Loucy (cell line): ENCODE measurements around the gene OR5C1.
"Not testable (repeated sequence)": the region's sequence is repeated elsewhere in the genome, so short reads cannot be mapped to it uniquely, and the experiment has no call there.

Source experiments
- H2AFZ ChIP-seq: fragments of 200-600 bp; sonication (generic); 2 replicates; pipeline ENCODE4 v1.6.0; 2016; ENCODE audit warnings: antibody characterized with exemption, mild to moderate bottlenecking, low read length, moderate library complexity
- H3F3A ChIP-seq: fragments of 200-600 bp; 2 replicates; pipeline ENCODE4 v1.6.0; 2016; ENCODE audit warnings: antibody characterized with exemption, low read depth, mild to moderate bottlenecking
- H3K27me3 ChIP-seq: fragments of 200-600 bp; sonication (generic); 2 replicates; pipeline ENCODE4 v1.6.1; 2014; ENCODE audit warnings: low read length, mild to moderate bottlenecking; ENCODE audit not compliant: insufficient read depth, poor library complexity, severe bottlenecking
- H3K36me3 ChIP-seq: fragments of 200-600 bp; sonication (generic); 2 replicates; pipeline ENCODE4 v1.6.1; 2016; ENCODE audit warnings: low read length; ENCODE audit not compliant: insufficient read depth
- H3K4me1 ChIP-seq: fragments of 200-600 bp; sonication (generic); 2 replicates; pipeline ENCODE4 v1.5.1; 2014; ENCODE audit warnings: low read length, mild to moderate bottlenecking; ENCODE audit not compliant: insufficient read depth, poor library complexity, severe bottlenecking
- H3K4me2 ChIP-seq: fragments of 200-600 bp; sonication (generic); 2 replicates; pipeline ENCODE4 v1.6.0; 2014; ENCODE audit warnings: antibody characterized with exemption, low read length, low read depth, mild to moderate bottlenecking; ENCODE audit not compliant: poor library complexity, severe bottlenecking
- H3K4me3 ChIP-seq: fragments of 200-600 bp; sonication (generic); 2 replicates; pipeline ENCODE4 v1.5.1; 2014; ENCODE audit warnings: low read length, mild to moderate bottlenecking, mixed read lengths; ENCODE audit not compliant: poor library complexity, severe bottlenecking
- H3K79me2 ChIP-seq: fragments of 200-600 bp; sonication (generic); 2 replicates; pipeline ENCODE4 v1.6.1; 2014; ENCODE audit warnings: low read length; ENCODE audit not compliant: insufficient read depth
- H3K9ac ChIP-seq: fragments of 200-600 bp; sonication (generic); 2 replicates; pipeline ENCODE4 v1.6.0; 2014; ENCODE audit warnings: mild to moderate bottlenecking, low read depth, low read length, moderate library complexity; ENCODE audit not compliant: poor library complexity, severe bottlenecking
- H3K9me2 ChIP-seq: fragments of 200-600 bp; sonication (generic); replicated peaks from 2 replicates; pipeline ENCODE4 v1.6.1; 2016; ENCODE audit warnings: low read depth, low read length, mixed read lengths
- H3K9me3 ChIP-seq: fragments of 200-600 bp; sonication (generic); 2 replicates; pipeline ENCODE4 v1.6.1; 2014; ENCODE audit warnings: mild to moderate bottlenecking, antibody characterized with exemption, low read length, low read depth; ENCODE audit not compliant: insufficient read depth
- H4K20me1 ChIP-seq: fragments of 200-600 bp; sonication (generic); 2 replicates; pipeline ENCODE4 v1.6.0; 2014; ENCODE audit warnings: antibody characterized with exemption, low read length, mild to moderate bottlenecking; ENCODE audit not compliant: insufficient read depth, poor library complexity, severe bottlenecking
- EZH2phosphoT487 ChIP-seq: fragments of 200-600 bp; IDR thresholded peaks from 2 replicates; pipeline ENCODE4 v1.6.1; 2018; ENCODE audit warnings: antibody characterized with exemption, mild to moderate bottlenecking, moderate library complexity, borderline replicate concordance
- TF ChIP-seq, protein P1 (sequence below): fragments of 200-600 bp; sonication (generic); conservative IDR thresholded peaks from 2 replicates; pipeline ENCODE4 v1.5.1; 2014; ENCODE audit warnings: mild to moderate bottlenecking, antibody characterized with exemption, low read length

Gene OR5C1

DNA sequence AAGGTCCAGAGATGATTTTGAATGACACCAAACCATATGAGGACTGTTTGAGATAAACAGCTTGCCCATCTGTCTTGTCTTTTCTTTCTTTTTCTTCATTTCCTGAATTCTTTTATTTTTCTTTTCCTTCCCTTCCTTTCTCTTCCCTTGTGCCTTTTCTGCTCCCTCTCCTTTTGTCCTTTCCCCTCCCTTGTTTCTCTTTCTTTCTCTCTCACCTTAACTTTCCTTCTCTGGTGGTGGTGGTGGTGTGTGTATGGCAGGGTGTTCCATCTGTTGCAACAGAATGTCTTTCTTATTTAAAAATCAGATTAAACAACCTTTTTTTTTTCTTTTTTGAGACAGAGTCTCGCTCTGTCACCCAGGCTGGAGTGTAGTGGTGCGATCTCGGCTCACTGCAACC, 43.5 kb downstream of the OR5C1 start:
- Histone ChIP-seq H3K4me1 (peaks cover 18% of the 10 kb centered on the region), H3K9me2 (no peaks in the 10 kb centered on the region), H2AFZ (peak overlapping the region; percentile 32; the same call in 1 of the 2 replicates), H3K4me2 (no peak overlapping the region), H3K9me3 (no peaks in the 10 kb centered on the region), H3K9ac (no peak overlapping the region), H3K36me3 (no peaks in the 10 kb centered on the region), H4K20me1 (peaks cover 11% of the 10 kb centered on the region), H3F3A (no peaks in the 10 kb centered on the region), H3K79me2 (peaks cover 12% of the 10 kb centered on the region), H3K4me3 (no peak overlapping the region), H3K27me3 (no peaks in the 10 kb centered on the region)
- TF ChIP-seq, protein P1, sequence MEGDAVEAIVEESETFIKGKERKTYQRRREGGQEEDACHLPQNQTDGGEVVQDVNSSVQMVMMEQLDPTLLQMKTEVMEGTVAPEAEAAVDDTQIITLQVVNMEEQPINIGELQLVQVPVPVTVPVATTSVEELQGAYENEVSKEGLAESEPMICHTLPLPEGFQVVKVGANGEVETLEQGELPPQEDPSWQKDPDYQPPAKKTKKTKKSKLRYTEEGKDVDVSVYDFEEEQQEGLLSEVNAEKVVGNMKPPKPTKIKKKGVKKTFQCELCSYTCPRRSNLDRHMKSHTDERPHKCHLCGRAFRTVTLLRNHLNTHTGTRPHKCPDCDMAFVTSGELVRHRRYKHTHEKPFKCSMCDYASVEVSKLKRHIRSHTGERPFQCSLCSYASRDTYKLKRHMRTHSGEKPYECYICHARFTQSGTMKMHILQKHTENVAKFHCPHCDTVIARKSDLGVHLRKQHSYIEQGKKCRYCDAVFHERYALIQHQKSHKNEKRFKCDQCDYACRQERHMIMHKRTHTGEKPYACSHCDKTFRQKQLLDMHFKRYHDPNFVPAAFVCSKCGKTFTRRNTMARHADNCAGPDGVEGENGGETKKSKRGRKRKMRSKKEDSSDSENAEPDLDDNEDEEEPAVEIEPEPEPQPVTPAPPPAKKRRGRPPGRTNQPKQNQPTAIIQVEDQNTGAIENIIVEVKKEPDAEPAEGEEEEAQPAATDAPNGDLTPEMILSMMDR = no peak

GRCh38 chr9:122835313-122835731, 46.6 kb downstream of the OR5C1 start:
- Histone ChIP-seq H3K4me1 (peaks cover 16% of the 10 kb centered on the region), H3K79me2 (no peaks in the 10 kb centered on the region), H2AFZ (peak overlapping the region; percentile 84), H3K9me3 (no peaks in the 10 kb centered on the region), H3K36me3 (no peaks in the 10 kb centered on the region), H3K4me3 (peak overlapping the region; percentile 66), H4K20me1 (no peaks in the 10 kb centered on the region), H3F3A (no peaks in the 10 kb centered on the region), H3K4me2 (peak overlapping the region; percentile 78), H3K9ac (peak overlapping the region; percentile 70), H3K9me2 (no peaks in the 10 kb centered on the region), H3K27me3 (no peaks in the 10 kb centered on the region)
- TF ChIP-seq, protein P1 = peak; percentile 65
- TF ChIP-seq EZH2phosphoT487 = no peak

GRCh38 chr9:122837266-122837850, 48.6 kb downstream of the OR5C1 start:
- H3K4me2 ChIP-seq = no peak overlapping the region
- H3K9me3 ChIP-seq = no peaks in the 10 kb centered on the region
- no peaks in the 10 kb centered on the region for H3F3A ChIP-seq
- H3K4me3 ChIP-seq = no peak overlapping the region
- no peak overlapping the region for H2AFZ ChIP-seq
- H3K36me3 ChIP-seq = no peaks in the 10 kb centered on the region
- TF ChIP-seq, protein P1 = no peak
- no peak for TF ChIP-seq EZH2phosphoT487
- H4K20me1 ChIP-seq = no peaks in the 10 kb centered on the region
- H3K27me3 ChIP-seq = no peaks in the 10 kb centered on the region
- H3K9ac ChIP-seq = no peak overlapping the region
- no peaks in the 10 kb centered on the region for H3K9me2 ChIP-seq
- no peaks in the 10 kb centered on the region for H3K79me2 ChIP-seq
- H3K4me1 ChIP-seq = peaks cover 16% of the 10 kb centered on the region

DNA sequence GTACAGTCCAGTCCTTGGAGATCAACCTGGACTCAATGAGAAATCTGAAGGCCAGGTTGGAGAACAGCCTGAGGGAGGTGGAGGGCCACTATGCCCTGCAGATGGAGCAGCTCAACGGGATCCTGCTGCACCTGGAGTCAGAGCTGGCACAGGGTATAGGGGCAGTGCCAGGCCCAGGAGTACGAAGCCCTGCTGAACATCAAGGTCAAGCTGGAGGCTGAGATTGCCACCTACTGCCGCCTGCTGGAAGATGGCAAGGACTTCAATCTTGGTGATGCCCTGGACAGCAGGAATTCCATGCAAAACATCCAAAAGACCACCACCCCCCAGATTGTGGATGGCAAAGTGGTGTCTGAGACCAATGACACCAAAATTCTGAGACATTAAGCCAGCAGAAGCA, 49.7 kb downstream of the OR5C1 start:
- peaks cover 16% of the 10 kb centered on the region for H3K4me1 ChIP-seq
- not testable (repeated sequence) for H3K36me3 ChIP-seq, H3K9me3 ChIP-seq, H3F3A ChIP-seq, H3K9me2 ChIP-seq, H4K20me1 ChIP-seq, H3K27me3 ChIP-seq, H3K9ac ChIP-seq, H3K4me2 ChIP-seq, H2AFZ ChIP-seq, H3K4me3 ChIP-seq, H3K79me2 ChIP-seq
